Measurements from ENCODE around the gene DICER1. TPM values are rescaled to one million over a fixed set of nuclear protein-coding genes. Genes with fewer than 3 reads are reported as not detected.
A peak's percentile ranks its signal among the peaks of the same experiment; 100 is the strongest.

DICER1 gene
- total RNA-seq, 1 donor from 2014 or later: 38.3 TPM

- no peak for DNase-seq
Observed at GRCh38 chr14:95119336-95119735, 38.0 kb downstream of the DICER1 start.

GRCh38 chr14:95117937-95118721 is 39.2 kb downstream of the DICER1 start:
- no peak for DNase-seq

DNA sequence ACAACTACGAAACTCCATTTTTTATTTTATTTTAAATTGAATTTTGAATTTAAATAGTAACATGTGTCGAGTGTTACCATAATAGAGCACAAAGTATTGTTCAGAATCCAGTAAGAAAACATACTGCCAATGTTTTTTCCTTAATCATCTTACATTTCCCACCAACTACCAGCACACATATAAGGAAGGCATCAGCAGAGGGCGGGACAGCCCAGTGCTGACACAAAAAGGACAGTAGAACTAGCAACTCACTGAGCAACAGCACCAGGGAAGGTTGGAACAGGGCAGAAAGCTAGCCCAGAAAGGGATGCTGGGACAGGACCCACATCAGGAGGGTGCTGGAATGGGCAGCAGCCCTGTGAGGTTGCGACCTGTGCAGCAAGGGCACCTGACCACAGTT is 43.9 kb downstream of the DICER1 start:
- no peak for DNase-seq

GRCh38 chr14:95111507-95112164 is 45.7 kb downstream of the DICER1 start:
- no peak for DNase-seq

- no peak for DNase-seq
Observed at GRCh38 chr14:95110178-95110577, 47.2 kb downstream of the DICER1 start.

DNA sequence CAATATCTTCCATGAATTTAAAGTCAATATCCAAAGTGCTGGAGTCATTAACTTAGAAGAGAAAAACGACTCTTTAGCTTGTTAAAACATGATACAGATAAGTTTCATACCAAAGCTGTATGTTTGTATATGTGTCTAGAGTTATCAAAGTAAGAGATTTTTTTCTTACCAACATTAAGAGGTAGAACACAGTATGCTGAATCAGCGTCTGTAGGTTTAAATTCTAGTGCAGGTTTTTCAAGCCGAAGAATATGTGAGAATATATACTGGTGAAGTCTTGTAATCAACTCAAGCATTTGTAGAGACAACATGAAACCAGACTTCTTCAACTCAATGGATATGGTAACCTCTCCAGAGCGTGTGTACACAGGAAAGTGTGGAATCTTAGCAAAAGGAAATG is 49.6 kb downstream of the DICER1 start:
- no peak for DNase-seq

- no peak for DNase-seq
Observed at GRCh38 chr14:95106971-95107370, 50.4 kb downstream of the DICER1 start.

GRCh38 chr14:95104911-95105310 is 52.4 kb downstream of the DICER1 start:
- no peak for DNase-seq

DNA sequence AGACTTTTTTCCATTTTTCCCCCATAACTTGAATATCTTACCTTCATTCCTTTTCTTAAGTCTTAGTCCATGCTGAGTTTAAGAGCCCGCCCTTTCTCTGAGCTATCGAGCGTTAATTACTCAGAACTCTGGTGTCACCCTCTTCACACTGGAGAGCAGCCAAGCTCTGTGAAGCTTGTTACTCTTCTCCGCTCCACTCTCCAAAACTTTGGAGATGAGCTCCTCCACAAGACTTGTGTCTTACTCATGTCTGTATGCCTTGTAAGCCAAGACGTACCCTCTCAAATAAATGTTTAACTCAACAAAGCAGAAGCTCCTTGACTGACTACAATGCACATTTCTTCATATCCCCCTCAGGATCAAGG is 54.7 kb downstream of the DICER1 start:
- DNase-seq: no peak

- DNase-seq: no peak
Observed at GRCh38 chr14:95101736-95102679, 55.3 kb downstream of the DICER1 start.

DNA sequence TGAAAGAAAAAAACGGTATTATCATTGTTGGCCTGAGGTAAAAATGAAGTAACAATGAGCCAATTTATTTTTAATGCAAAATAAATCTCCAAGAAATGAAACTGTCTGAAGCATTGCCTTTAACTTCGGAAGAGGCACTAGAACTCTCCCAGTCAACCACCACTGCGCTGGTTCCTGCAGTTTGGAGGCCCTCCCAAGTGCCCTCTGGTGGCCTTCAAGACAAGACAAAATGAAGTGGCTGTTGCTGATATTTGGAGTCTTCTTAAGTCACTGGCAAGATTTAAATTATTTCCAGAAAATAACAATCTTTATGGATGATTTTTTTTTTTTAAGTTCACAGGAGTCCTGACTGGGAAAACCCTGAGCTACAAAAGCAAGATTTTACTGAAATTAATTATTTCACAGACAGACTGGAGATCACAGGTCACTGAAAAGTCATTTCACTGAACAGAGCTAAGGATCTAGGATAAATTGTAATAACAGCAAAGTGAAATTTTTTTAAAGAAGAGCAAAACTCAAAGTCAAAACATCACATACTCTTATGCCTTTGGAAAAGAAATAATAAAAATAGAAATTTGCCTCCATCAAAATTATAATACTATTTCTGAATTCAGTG is 58.2 kb downstream of the DICER1 start:
- DNase-seq: peak; percentile 61

- no peak for DNase-seq
Observed at GRCh38 chr14:95097385-95097784, 59.9 kb downstream of the DICER1 start.

GRCh38 chr14:95096476-95096875 is 60.9 kb downstream of the DICER1 start:
- DNase-seq: no peak

- no peak for DNase-seq
Observed at GRCh38 chr14:95095996-95096395, 61.3 kb downstream of the DICER1 start.

GRCh38 chr14:95092723-95093122 is 64.6 kb downstream of the DICER1 start:
- DNase-seq: no peak

- no peak for DNase-seq
Observed at GRCh38 chr14:95091581-95091980, 65.7 kb downstream of the DICER1 start.

DNA sequence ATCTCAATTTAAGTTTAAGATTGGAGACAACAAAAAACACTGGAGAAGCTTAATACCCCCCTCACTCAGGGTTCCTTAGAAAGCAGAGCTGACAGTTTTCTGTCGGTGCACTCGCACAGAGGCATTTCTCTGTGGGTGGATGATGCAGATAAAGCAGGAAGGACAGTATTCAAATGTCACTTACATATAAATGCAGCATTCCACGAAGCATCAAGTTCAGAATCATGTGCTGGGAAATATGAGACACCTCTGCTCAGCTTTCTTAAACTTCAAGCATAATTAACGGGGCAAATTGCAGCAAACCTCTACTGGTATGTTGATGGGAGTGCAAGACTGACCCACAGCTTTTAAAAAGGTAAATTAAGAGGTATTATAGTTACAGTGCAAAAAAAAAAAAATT is 68.7 kb downstream of the DICER1 start:
- DNase-seq: no peak

GRCh38 chr14:95087619-95088018 is 69.7 kb downstream of the DICER1 start:
- DNase-seq: no peak

DNA sequence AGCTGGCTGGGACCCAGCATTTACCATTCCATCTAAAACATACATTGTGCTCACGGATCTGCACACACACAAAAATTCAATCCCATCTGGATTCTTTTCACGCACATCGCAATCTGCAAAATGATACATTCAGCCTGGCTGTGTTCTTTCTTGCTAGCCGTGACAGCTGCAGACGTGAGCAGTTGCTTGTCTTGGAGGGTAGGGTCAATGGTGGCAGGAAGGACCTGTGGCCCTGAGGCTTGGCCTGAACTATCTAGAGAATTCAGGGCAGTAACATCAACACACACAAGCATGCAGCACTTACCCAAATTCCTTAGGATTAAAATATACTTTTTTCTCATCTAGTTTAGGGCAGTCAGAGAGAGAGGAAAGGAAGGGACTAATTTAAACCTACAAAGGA is 72.0 kb downstream of the DICER1 start:
- DNase-seq: no peak

DNA sequence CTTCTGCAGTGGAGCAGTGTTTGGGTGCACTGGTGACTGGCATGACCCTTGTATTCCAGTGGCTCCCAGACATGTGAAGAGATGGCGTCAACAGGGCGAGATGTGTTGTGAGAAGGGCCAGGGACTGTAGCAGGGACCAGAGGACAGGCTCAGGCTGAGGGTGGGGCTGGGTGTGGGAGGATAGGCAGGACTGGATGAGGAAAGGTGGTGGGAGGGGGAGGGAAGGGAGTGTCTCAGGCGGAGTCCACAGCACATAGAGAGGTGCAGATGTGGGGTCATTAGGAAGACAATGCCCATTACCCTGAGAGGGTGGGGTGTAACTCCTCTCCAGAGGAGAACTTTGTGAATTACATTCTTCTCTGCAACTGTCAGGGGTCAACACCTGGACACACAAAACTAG is 78.5 kb downstream of the DICER1 start:
- DNase-seq: no peak

DNA sequence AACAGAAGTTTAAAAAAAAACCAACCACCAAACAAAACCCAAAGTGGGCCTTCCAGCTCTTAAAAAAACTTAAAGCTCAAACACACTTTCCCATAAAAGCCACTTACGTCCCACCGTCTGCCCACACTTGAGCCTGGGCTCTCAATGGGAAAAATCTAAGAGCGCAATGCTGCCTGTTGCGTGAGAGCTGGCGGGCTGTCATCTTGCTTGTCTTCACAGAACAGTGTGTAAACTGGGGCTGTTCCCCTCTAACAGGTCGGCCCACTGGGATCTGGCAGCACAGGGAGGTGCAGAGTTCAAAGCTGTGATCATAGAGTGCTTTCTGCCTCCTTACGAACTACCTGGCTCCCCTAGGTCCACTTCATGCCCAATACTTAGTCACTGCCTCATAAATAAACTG is 80.0 kb downstream of the DICER1 start:
- DNase-seq: no peak

DNA sequence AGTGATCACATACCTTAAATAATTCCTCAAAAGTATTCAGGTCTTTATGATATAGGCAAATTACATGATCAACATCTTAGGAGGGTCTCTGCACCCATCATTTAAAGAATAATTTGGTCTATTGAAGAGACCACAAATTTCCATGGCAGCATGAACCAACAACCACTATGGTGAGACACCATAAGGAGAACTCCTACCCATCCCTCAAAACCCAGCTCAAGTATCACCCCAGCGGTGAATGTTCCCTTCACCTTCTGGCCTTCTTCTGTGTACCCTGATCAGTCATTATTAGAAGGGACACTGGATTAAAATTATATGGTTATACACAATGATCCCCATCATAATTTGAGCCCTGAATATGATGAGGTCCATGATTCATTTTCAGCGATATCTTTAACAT is 81.5 kb downstream of the DICER1 start:
- no peak for DNase-seq

- DNase-seq: no peak
Observed at GRCh38 chr14:95073947-95074346, 83.4 kb downstream of the DICER1 start.
